HS-27A (cell line): ENCODE results near the gene DOC2A.
"Not testable (repeated sequence)": the region's sequence is repeated elsewhere in the genome, so short reads cannot be mapped to it uniquely, and the experiment has no call there.

ENCODE experiments used
- DNase-seq: peaks from one replicate; pipeline ENCODE4 v3.0.0-alpha.2; 2012; ENCODE audit warnings: low read depth, missing footprints

Gene DOC2A

GRCh38 chr16:30027588-30028437 is 17.0 kb upstream of the DOC2A start:
- DNase-seq, result no peak

GRCh38 chr16:30026449-30026848 is 15.6 kb upstream of the DOC2A start:
- no peak for DNase-seq

DNA sequence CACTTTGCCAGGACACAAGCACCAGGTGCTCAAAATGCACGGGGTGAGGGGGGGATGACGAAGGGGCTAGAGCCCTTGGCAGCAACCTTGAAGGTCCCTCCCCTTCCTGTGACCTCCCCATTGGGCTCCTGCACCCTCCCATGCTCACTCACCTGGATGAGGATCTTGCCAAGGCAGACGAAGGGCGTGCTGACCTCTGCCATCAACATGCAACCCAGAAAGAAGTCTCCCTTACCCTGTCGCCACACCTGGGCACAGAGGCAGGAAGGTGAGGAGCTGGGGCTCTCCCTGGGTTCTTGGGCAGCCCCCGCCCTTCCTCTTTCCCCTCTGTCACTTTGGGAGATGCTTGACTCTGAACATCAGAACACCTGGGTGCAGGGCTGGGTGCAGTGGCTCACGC is 14.7 kb upstream of the DOC2A start:
- no peak for DNase-seq

- DNase-seq, result no peak
Measured at GRCh38 chr16:30025156-30025555, 14.3 kb upstream of the DOC2A start.

DNA sequence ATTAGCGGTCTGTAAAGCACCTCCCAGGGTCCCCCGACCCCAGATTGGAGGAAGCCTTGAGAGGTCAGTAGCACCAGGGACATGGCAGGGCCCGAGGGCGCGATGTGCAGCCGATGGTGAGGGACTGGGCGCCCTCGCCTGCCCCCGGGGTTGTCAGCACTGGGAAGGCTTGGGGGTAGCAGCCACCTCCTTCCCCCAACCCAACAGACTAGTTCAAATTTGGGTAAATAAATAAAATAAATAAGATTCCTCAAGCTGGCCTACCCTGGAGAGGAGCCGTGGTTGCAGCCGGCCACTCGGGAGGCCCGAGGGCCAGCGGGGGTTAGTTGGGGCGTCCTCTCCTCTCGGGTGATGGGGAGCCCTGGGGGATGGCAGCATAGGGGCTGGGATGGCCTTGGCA is 13.6 kb upstream of the DOC2A start:
- no peak for DNase-seq

- no peak for DNase-seq
Measured at GRCh38 chr16:30023586-30023985, 12.8 kb upstream of the DOC2A start.

DNA sequence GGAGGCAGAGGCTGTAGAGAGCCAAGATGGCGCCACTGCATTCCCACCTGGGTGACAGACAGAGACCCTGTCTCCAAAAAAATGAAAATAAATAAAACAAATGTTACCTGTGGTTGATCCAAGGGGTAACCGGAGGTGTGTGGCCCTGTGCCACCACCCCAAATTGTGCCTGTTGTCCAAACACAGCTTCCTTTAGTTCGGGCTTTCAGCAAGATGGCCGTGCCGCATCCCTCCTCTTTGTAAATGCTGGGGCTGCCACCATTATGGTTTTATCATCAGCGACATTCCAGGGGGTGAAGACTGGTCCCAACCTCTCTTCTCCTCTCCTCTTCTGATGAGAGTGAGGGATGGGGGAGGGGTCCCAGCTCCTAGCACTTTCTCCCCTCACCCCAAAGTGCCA is 12.1 kb upstream of the DOC2A start, which contains the start of gene C16orf92:
Gene C16orf92, plus strand, starts transcription at position 312 of the 400 bp plus-strand sequence. CDS start 143 bp downstream, outside the sequence.
- no peak for DNase-seq

DNA sequence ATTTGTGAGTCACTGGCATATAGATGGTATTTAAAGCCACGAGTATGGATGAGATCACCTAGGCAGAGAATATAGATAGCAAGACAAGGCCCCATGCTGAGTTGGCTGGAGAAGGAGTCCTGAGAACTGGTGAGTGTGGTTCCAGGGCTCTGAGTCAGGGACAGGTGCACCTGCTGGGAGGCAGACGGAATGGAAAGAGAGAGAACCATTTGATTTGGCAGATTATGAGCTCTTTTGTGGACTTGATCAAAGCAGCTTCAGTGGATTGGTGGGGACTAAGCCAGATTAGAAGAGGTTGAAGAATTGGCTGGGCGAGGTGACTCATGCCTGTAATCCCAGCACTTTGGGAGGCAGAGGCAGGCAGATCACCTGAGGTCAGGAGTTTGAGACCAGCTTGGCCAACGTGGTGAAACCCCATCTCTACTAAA is 7.9 kb upstream of the DOC2A start:
- DNase-seq, result no peak

DNA sequence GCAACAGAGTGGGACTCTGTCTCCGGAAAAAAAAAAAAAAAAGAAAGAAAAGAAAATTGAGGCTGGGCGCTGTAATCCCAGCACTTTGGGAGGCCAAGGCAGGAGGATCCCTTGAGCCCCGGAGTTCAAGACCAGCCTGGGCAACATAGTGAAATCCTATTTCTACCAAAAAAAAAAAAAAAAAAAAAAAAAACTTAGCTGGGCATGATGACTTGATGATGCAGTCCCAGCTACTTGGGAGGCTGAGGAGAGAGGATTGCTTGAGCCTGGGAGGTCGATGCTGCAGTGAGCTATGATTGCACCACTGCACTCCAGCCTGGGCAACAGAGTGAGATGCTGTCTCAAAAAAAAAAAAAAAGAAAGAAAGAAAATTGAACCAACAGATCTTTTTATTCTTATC is 7.1 kb upstream of the DOC2A start:
- not testable (repeated sequence) for DNase-seq

DNA sequence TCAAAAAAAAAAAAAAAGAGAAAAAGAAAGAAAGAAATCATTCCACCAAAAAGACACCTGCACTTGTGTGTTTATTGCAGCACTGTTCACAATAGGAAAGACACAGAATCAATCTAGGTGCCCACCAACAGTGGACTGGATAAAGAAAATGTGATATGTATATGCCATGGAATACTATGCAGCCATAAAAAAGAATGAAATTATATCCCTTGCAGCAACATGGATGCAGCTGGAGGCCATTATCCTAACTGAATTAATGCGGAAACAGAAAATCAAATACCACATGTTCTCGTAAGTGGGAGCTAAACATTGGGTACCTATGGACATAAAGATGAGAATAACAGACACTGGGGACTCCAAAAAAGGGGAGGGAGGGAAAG is 6.4 kb upstream of the DOC2A start:
- DNase-seq, result no peak

GRCh38 chr16:30016555-30017276 is 5.9 kb upstream of the DOC2A start:
- DNase-seq, result no peak

DNA sequence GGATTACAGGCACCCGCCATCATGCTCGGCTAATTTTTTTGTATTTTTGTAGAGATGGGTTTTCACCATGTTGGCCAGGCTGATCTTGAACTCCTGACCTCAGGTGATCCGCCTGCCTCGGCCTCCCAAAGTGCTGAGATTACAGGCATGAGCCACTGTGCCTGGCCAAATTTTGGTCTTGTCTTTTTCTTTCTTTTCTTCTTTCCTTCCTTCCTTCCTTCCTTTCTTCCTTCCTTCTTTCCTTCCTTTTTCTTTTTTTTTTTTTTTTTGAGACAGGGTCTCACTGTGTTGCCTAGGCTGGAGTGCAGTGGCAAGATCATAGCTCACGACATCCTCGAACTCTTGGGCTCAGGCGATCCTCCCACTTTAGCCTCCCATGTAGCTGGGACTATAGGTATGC is 4.6 kb upstream of the DOC2A start:
- not testable (repeated sequence) for DNase-seq

GRCh38 chr16:30012598-30012997 is 1.8 kb upstream of the DOC2A start:
- not testable (repeated sequence) for DNase-seq

GRCh38 chr16:30011714-30012504 is 1.1 kb upstream of the DOC2A start:
- no peak for DNase-seq

- DNase-seq, result no peak
Measured at GRCh38 chr16:30009990-30010843, 610 bp downstream of the DOC2A start.

DNA sequence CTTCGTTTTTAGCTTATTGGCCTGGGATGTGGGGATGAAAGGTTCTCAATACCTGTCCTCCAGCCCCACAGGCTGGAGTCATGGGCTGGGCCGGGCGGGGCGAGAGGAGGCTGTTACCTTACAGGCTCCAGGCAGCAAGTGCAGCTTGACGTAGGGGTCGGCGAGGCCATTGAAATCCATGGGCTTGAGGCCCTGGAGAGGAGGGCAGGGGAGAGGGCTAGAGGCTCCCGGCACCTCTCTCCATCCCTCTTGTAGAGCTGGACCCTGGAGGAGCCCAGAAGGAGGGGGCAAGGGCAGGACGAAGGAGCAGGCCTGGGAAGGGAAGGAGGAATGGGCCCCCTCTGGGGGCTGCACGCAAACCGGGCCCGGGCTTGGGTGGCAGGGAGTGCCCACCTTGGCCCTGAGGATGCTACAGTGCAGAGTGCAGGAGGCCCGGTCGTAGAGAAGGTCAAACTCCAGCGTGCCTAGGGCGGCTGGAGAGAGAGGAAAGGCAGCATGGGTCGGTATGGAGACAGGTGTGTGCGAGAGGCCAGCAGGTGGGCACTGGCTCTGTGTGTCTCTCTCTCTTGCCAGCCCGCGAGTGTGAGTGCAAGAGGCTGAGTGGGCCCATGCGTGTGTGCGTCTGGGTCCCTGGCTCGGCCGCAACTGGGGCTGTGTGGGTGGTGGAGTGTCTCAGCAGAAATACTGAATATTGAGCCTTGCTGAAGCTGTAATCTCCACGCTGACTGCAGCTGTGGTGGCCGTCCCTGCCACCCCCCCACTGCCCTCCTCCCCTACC is 1.6 kb downstream of the DOC2A start:
- no peak for DNase-seq

DNA sequence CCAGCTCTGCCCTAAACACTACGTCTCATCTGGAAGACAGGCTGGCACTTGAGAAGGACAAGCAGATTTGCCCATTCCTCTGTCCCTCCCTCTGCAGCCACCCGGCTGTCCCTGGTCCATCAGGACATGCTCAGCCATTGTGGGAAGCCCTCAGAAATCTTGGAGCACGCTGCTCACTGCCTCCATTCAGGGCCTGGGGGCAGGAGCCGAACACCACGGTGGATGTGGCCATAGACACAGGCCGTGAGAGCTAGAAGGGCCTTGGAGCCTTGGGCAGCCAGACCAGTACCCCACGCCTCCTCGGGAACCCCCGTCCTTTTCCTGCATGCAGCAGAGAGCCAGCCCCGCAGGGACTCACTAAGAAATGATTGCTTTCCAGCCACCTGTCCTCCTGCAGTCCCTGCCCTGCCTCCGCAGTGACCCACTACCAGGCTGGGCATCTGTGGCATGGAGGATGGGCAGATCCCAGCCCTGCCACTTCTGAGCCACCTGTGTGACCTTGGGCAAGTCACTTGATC is 3.4 kb downstream of the DOC2A start:
- no peak for DNase-seq

- DNase-seq, result no peak
Measured at GRCh38 chr16:30006659-30007377, 4.0 kb downstream of the DOC2A start.

GRCh38 chr16:30006095-30006473 is 4.7 kb downstream of the DOC2A start:
- DNase-seq, result no peak
